ENCODE results near the gene SPIN4.

Gene SPIN4

DNA sequence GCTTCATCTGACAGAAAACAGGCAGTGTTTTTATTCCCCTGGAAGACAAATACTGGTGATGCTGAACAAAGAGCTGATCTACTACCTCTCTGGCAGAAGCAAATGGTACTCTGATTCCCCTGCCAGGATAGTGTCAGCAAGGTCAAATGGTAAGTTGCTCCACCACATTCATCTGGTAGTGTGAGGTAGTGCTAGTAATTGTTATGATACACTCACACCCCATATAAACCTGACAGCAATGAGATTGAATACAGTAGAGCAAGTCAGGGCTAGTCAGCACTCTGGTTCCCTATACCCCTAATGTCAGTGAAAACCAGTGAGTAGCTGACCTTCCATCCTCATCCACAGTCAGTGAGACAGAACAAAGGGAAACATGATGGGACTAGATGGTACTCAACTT lies 3.4 kb upstream of the SPIN4 start:
- no peaks in the 10 kb centered on the region for H3K9me3 ChIP-seq (ENCODE audit: control insufficient read depth, low read length)
- no peaks in the 10 kb centered on the region for H3K27me3 ChIP-seq (replicated peaks; ENCODE audit: control insufficient read depth, insufficient read depth, low read length, poor library complexity, severe bottlenecking)
- no peak overlapping the region for H3K4me3 ChIP-seq (ENCODE audit: insufficient read depth, low read depth, low read length, poor library complexity, severe bottlenecking)
- peaks cover under 1% of the 10 kb centered on the region for H3K4me1 ChIP-seq (ENCODE audit: control insufficient read depth, insufficient read depth, low read length, poor library complexity, severe bottlenecking)
- H3K27ac ChIP-seq (ENCODE audit: insufficient read depth, low read length, poor library complexity, severe bottlenecking): no peak overlapping the region
- H3K36me3 ChIP-seq (ENCODE audit: control insufficient read depth, insufficient read depth, low read length): no peaks in the 10 kb centered on the region
- DNase-seq: no peak

DNA sequence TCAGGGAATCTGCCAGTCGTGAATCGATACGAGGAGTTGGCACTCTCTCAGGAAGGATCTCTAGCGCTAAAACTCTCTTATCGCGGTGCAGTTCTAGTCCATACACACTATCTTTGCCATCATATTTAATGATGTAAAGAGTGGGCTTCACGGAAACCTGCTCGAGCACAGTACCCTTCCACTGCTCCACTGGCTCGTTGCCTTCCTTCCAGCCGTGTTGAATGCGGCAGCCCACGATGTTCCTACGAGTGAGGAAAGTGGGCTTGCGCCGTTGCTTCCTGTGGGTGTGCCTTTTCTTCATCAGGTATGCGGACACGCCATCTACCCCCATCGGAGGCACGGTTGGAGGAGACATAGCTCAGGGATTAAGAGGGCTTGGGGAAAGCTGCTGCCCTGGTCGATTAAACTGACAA lies 661 bp downstream of the SPIN4 start:
- peak in 1 of 3 donors; percentile 7 for DNase-seq
- H3K9me3 ChIP-seq (ENCODE audit: control insufficient read depth, low read length): no peaks in the 10 kb centered on the region
- peak overlapping the region; percentile 11 for H3K27ac ChIP-seq (ENCODE audit: insufficient read depth, low read length, poor library complexity, severe bottlenecking)
- peaks cover 3% of the 10 kb centered on the region for H3K4me1 ChIP-seq (ENCODE audit: control insufficient read depth, insufficient read depth, low read length, poor library complexity, severe bottlenecking)
- H3K4me3 ChIP-seq (ENCODE audit: insufficient read depth, low read depth, low read length, poor library complexity, severe bottlenecking): peak overlapping the region; percentile 68
- no peaks in the 10 kb centered on the region for H3K36me3 ChIP-seq (ENCODE audit: control insufficient read depth, insufficient read depth, low read length)
- H3K27me3 ChIP-seq (replicated peaks; ENCODE audit: control insufficient read depth, insufficient read depth, low read length, poor library complexity, severe bottlenecking): no peaks in the 10 kb centered on the region

DNA sequence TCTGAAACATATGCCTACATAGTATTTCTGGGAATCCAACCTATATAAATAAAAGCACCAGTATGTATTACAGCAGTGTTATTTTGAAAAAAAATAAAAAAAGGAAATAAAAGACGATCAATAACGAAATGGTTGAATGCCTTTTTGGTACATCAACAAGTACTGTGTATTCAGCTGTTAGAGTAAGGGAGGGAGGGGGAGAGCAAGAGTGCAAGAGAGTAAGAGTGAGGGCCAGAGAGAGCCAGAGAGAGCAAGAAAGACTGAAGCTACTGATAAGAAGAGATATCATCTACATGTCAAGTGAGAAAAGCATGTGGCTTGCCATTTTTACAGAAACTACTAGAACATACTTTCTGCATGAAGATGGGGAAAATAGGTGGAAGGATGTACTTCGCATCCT lies 1.8 kb downstream of the SPIN4 start:
- no peak overlapping the region for H3K4me3 ChIP-seq (ENCODE audit: insufficient read depth, low read depth, low read length, poor library complexity, severe bottlenecking)
- no peaks in the 10 kb centered on the region for H3K9me3 ChIP-seq (ENCODE audit: control insufficient read depth, low read length)
- peaks cover 3% of the 10 kb centered on the region for H3K4me1 ChIP-seq (ENCODE audit: control insufficient read depth, insufficient read depth, low read length, poor library complexity, severe bottlenecking)
- no peak for DNase-seq
- H3K27me3 ChIP-seq (replicated peaks; ENCODE audit: control insufficient read depth, insufficient read depth, low read length, poor library complexity, severe bottlenecking): no peaks in the 10 kb centered on the region
- H3K36me3 ChIP-seq (ENCODE audit: control insufficient read depth, insufficient read depth, low read length): no peaks in the 10 kb centered on the region
- no peak overlapping the region for H3K27ac ChIP-seq (ENCODE audit: insufficient read depth, low read length, poor library complexity, severe bottlenecking)

- no peaks in the 10 kb centered on the region for H3K9me3 ChIP-seq (ENCODE audit: control insufficient read depth, low read length)
These were observed 20.5 kb downstream of the SPIN4 start for GRCh38 chrX:63330681-63331080.

DNA sequence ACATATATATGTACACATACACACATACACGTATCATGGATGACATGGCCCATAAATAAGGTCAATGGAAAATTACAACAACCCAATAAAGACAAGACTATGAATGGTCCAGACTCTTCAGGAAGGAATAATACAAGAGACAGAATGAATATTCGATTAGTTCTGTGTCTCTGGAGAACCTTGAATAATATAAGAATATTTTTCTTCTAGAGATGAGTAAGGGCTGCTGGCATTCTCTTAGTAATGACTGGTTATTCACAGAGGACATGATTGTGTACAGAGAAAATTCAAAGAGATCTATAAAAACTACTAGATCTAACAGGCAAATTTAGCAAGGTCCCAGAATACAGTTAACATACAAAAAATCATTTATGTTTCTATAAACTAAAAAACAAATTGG lies 23.3 kb downstream of the SPIN4 start:
- Histone ChIP-seq H3K27ac (ENCODE audit: insufficient read depth, low read length, poor library complexity, severe bottlenecking) (no peak overlapping the region), H3K4me3 (ENCODE audit: insufficient read depth, low read depth, low read length, poor library complexity, severe bottlenecking) (no peak overlapping the region)
- DNase-seq: no peak

More at GRCh38 chrX:63330681-63331080, 20.5 kb downstream of the SPIN4 start:
- Histone ChIP-seq H3K27ac (ENCODE audit: insufficient read depth, low read length, poor library complexity, severe bottlenecking) (no peak overlapping the region), H3K4me1 (ENCODE audit: control insufficient read depth, insufficient read depth, low read length, poor library complexity, severe bottlenecking) (no peaks in the 10 kb centered on the region), H3K36me3 (ENCODE audit: control insufficient read depth, insufficient read depth, low read length) (no peaks in the 10 kb centered on the region), H3K4me3 (ENCODE audit: insufficient read depth, low read depth, low read length, poor library complexity, severe bottlenecking) (no peak overlapping the region), H3K27me3 (replicated peaks; ENCODE audit: control insufficient read depth, insufficient read depth, low read length, poor library complexity, severe bottlenecking) (no peaks in the 10 kb centered on the region)
- no peak for DNase-seq

DNA sequence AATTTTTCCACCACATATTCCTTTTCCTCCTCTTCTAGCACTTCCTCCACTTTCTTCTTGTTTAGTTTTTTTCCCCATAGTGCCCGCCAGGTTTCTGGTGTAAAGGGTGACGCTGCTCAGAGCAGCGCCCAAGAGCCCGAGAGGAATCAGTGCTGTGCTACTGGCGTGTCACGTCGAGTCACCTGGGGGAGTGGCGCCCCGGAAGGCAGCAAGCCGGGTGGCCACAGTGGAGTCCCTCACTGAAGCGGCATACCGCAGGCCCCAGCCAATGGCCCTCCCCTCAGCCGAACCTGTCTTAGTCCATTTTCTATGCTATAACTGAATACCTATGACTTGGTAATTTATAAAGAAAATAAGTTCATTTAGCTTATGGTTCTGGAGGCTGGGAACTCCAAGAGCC lies 51.5 kb downstream of the SPIN4 start:
- H3K36me3 ChIP-seq (ENCODE audit: control insufficient read depth, insufficient read depth, low read length): no peaks in the 10 kb centered on the region
- H3K4me1 ChIP-seq (ENCODE audit: control insufficient read depth, insufficient read depth, low read length, poor library complexity, severe bottlenecking): no peaks in the 10 kb centered on the region
- no peaks in the 10 kb centered on the region for H3K9me3 ChIP-seq (ENCODE audit: control insufficient read depth, low read length)
- no peak for DNase-seq
- H3K27me3 ChIP-seq (replicated peaks; ENCODE audit: control insufficient read depth, insufficient read depth, low read length, poor library complexity, severe bottlenecking): no peaks in the 10 kb centered on the region
- H3K27ac ChIP-seq (ENCODE audit: insufficient read depth, low read length, poor library complexity, severe bottlenecking): no peak overlapping the region
- no peak overlapping the region for H3K4me3 ChIP-seq (ENCODE audit: insufficient read depth, low read depth, low read length, poor library complexity, severe bottlenecking)

More for the DNA sequence above, 23.3 kb downstream of the SPIN4 start:
- Histone ChIP-seq H3K9me3 (ENCODE audit: control insufficient read depth, low read length) (no peaks in the 10 kb centered on the region), H3K4me1 (ENCODE audit: control insufficient read depth, insufficient read depth, low read length, poor library complexity, severe bottlenecking) (no peaks in the 10 kb centered on the region), H3K27me3 (replicated peaks; ENCODE audit: control insufficient read depth, insufficient read depth, low read length, poor library complexity, severe bottlenecking) (no peaks in the 10 kb centered on the region), H3K36me3 (ENCODE audit: control insufficient read depth, insufficient read depth, low read length) (no peaks in the 10 kb centered on the region)
